ENCODE measurements around the gene CREB3. TPM values are rescaled to one million over a fixed set of nuclear protein-coding genes. Genes with fewer than 3 reads are reported as not detected.
A peak's percentile ranks its signal among the peaks of the same experiment; 100 is the strongest.

Gene CREB3
- total RNA-seq, 2 experiments from 2014 or later, result 18.1 to 18.3 TPM

DNA sequence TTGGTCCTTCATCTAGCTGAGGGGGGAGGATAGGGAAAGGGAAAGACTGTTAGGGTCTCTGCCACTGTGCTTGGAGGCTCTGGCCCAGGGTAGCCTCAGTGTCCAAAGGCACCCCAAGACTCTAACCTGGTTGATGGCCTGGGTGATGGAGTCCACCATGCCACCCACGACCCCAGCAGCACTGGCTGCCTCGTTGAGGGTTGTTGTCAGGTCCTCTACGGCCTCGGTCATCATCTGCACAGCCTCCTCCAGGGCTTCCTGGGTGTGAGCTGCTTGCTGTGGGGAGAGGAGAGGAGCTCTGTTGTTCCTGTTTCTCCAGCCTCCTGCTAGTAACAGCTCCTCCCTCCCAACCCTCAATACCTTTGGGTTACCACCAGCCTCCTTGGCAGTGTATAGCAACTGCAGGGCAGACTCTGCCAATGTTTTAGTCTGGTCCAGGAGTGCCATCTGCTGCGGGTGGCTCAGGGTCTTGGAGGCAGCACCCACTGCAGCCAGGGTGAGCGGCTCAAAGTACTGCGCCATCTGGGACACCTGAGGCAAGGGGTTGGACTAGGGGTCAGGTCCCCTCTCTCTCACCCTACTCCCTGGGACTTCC lies 26.5 kb upstream of the CREB3 start:
- no peaks in the 10 kb centered on the region for H3K27me3 Mint-ChIP-seq
- no peak for DNase-seq
- ChIA-PET POLR2A (no interaction called here), CTCF (interaction anchor here (1.4 to 8.8 kb wide), 3 partner anchors 9 to 16 kb away, joined by 4 to 67 read pairs (median 13); partner anchors contain the start of gene TPM2)
- H3K36me3 Mint-ChIP-seq (ENCODE audit: low read depth), result peaks cover 70% of the 10 kb centered on the region
- H3K27ac Mint-ChIP-seq, result no peak overlapping the region
- no peaks in the 10 kb centered on the region for H3K9me3 Mint-ChIP-seq
- H3K4me1 Mint-ChIP-seq, result no peaks in the 10 kb centered on the region
- no peak overlapping the region for H3K4me3 Mint-ChIP-seq

DNA sequence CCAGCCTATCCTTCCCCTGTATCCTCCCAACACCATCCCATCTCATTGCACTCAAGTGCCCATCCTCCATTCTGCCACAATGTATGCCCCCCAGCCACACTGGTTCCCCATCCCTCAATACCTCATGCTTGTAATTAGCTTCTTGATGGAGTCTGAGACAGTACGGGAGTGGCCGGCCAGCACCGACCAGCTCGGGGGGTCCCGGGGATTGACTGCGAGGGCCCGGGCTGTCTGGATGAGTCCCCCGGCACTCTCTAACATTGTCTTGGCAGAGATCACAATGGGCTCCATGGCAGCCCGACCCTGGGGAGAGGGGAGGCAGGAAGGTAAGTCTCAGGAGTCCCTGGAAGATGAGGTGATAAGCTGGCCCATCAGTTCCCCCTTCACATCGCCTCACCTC lies 25.5 kb upstream of the CREB3 start:
- Mint-ChIP-seq H3K27me3 (no peaks in the 10 kb centered on the region), H3K27ac (no peak overlapping the region), H3K4me1 (no peaks in the 10 kb centered on the region), H3K36me3 (ENCODE audit: low read depth) (peaks cover 80% of the 10 kb centered on the region), H3K4me3 (no peak overlapping the region), H3K9me3 (no peaks in the 10 kb centered on the region)
- ChIA-PET POLR2A (no interaction called here), CTCF (interaction anchor here (1.5 to 8.8 kb wide), 3 partner anchors 8 to 21 kb away, joined by 6 to 67 read pairs (median 13); no protein-coding TSS in a partner anchor)
- no peak for DNase-seq

GRCh38 chr9:35708146-35708545 lies 24.3 kb upstream of the CREB3 start:
- peak overlapping the region; percentile 55 for H3K27ac Mint-ChIP-seq
- peaks cover 81% of the 10 kb centered on the region for H3K36me3 Mint-ChIP-seq (ENCODE audit: low read depth)
- no peaks in the 10 kb centered on the region for H3K27me3 Mint-ChIP-seq

GRCh38 chr9:35710818-35711500 lies 21.5 kb upstream of the CREB3 start:
- Mint-ChIP-seq H3K4me1 (no peaks in the 10 kb centered on the region), H3K9me3 (no peaks in the 10 kb centered on the region), H3K27ac (no peak overlapping the region)

More at GRCh38 chr9:35708146-35708545, 24.3 kb upstream of the CREB3 start:
- POLR2A ChIA-PET, result no interaction called here
- H3K4me3 Mint-ChIP-seq, result no peak overlapping the region
- H3K9me3 Mint-ChIP-seq, result no peaks in the 10 kb centered on the region
- no peaks in the 10 kb centered on the region for H3K4me1 Mint-ChIP-seq
- CTCF ChIA-PET, result interaction anchor here (8.8 kb wide), 1 partner anchor 11 kb away, joined by 67 read pairs; no protein-coding TSS in a partner anchor
- DNase-seq, result no peak

DNA sequence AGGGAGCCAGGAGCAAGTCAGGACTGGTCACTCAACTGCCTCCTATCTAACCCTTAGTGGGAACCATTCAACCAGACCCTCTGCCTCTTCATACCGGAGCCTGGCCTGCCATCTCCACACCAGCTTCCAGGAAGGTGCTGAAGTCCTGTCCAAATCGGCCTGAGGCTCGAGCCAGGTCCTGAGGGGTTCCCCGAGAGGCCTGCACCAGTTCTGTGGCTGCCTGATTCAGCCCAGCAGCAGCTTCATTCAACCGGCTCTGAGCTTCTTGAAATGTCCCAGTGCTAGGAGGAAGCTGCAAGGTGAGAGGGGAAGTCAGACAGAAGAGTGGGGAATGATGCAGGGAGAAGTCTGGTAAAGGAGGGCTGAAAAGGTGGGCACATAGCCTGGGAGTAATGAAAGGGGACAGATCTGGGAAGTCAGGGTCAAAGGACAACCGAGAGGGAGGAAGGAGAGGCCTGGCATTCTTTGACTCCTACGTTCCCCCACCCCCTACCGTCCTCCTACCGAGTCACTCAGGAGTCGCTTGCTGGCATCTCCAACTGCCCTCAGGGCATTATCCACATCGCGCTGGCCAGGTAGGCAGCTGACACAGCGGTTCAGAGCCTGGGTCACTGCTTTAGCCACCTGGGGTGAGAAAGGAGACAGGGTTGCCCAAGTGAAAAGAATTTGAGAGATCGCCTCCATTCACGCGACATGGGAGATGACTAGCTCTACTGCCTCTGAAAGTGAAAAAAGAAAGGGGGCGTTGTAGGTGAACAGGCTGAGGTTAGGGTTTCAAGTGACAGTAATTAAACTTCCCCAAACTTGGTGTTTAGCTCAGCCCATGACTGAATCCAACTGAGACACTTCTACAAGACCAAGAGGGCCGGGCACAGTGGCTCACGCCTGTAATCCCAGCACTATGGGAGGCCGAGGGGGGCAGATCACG lies 20.7 kb upstream of the CREB3 start:
- no peaks in the 10 kb centered on the region for H3K27me3 Mint-ChIP-seq
- H3K9me3 Mint-ChIP-seq, result no peaks in the 10 kb centered on the region
- CTCF ChIA-PET, result interaction anchor here (0.6 to 8.8 kb wide), 6 partner anchors 9 to 64 kb away, joined by 3 to 67 read pairs (median 3); no protein-coding TSS in a partner anchor
- DNase-seq, result no peak
- no peak overlapping the region for H3K27ac Mint-ChIP-seq
- H3K36me3 Mint-ChIP-seq (ENCODE audit: low read depth), result peaks cover 80% of the 10 kb centered on the region
- POLR2A ChIA-PET, result no interaction called here
- H3K4me1 Mint-ChIP-seq, result no peaks in the 10 kb centered on the region
- H3K4me3 Mint-ChIP-seq, result no peak overlapping the region

More at GRCh38 chr9:35710818-35711500, 21.5 kb upstream of the CREB3 start:
- no peak overlapping the region for H3K4me3 Mint-ChIP-seq
- no peaks in the 10 kb centered on the region for H3K27me3 Mint-ChIP-seq
- peaks cover 81% of the 10 kb centered on the region for H3K36me3 Mint-ChIP-seq (ENCODE audit: low read depth)
- CTCF ChIA-PET, result interaction anchor here (1.2 to 8.8 kb wide), 2 partner anchors 14 to 32 kb away, joined by 3 to 67 read pairs; no protein-coding TSS in a partner anchor
- POLR2A ChIA-PET, result no interaction called here
- no peak for DNase-seq

GRCh38 chr9:35712762-35713400 lies 19.6 kb upstream of the CREB3 start:
- POLR2A ChIA-PET, result no interaction called here

GRCh38 chr9:35713578-35713977 lies 18.9 kb upstream of the CREB3 start:
- ChIA-PET CTCF (interaction anchor here (1.1 to 8.8 kb wide), 6 partner anchors 9 to 43 kb away, joined by 3 to 67 read pairs (median 4); partner anchors contain the start of gene RGP1), POLR2A (no interaction called here)
- Mint-ChIP-seq H3K4me1 (no peaks in the 10 kb centered on the region), H3K27ac (no peak overlapping the region), H3K9me3 (no peaks in the 10 kb centered on the region), H3K36me3 (ENCODE audit: low read depth) (peaks cover 80% of the 10 kb centered on the region), H3K4me3 (no peak overlapping the region), H3K27me3 (no peaks in the 10 kb centered on the region)
- DNase-seq, result no peak

More at GRCh38 chr9:35712762-35713400, 19.6 kb upstream of the CREB3 start:
- Mint-ChIP-seq H3K27ac (no peak overlapping the region), H3K4me1 (no peaks in the 10 kb centered on the region), H3K4me3 (no peak overlapping the region), H3K36me3 (ENCODE audit: low read depth) (peaks cover 80% of the 10 kb centered on the region), H3K27me3 (no peaks in the 10 kb centered on the region), H3K9me3 (no peaks in the 10 kb centered on the region)
- CTCF ChIA-PET, result interaction anchor here (0.5 to 8.8 kb wide), 6 partner anchors 8 to 1557 kb away, joined by 3 to 67 read pairs (median 3); no protein-coding TSS in a partner anchor
- DNase-seq, result no peak

DNA sequence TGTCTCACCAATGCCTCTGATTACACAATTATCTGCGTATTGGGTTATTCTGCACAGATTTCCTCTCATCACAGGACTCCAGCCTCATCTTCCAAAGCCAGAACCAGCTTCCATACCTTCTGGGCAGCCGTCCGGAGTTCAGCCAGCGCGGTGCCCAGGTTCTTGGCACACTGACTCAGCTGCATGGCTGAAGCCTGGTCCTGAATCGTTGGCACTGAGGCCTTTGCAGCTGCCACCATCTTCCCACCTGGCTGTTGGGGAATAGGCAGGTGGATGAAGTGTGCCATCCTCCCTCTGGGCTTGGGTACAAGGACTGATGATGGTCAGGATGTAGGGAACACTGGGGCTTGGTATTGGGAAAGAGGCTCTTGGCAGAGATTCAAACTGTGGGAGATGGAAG lies 18.3 kb upstream of the CREB3 start:
- H3K9me3 Mint-ChIP-seq, result no peaks in the 10 kb centered on the region
- H3K4me1 Mint-ChIP-seq, result no peaks in the 10 kb centered on the region
- H3K27me3 Mint-ChIP-seq, result no peaks in the 10 kb centered on the region
- no peak for DNase-seq
- H3K36me3 Mint-ChIP-seq (ENCODE audit: low read depth), result peaks cover 77% of the 10 kb centered on the region
- ChIA-PET POLR2A (no interaction called here), CTCF (interaction anchor here (1.1 to 2.7 kb wide), 6 partner anchors 9 to 56 kb away, joined by 3 to 13 read pairs (median 4); partner anchors contain the start of genes CCDC107, CREB3, RGP1 and RMRP)
- no peak overlapping the region for H3K27ac Mint-ChIP-seq
- H3K4me3 Mint-ChIP-seq, result no peak overlapping the region

GRCh38 chr9:35714579-35715252 lies 17.8 kb upstream of the CREB3 start:
- no peaks in the 10 kb centered on the region for H3K27me3 Mint-ChIP-seq
- no peaks in the 10 kb centered on the region for H3K9me3 Mint-ChIP-seq
- peaks cover 79% of the 10 kb centered on the region for H3K36me3 Mint-ChIP-seq (ENCODE audit: low read depth)
- no peaks in the 10 kb centered on the region for H3K4me1 Mint-ChIP-seq
- POLR2A ChIA-PET, result no interaction called here
- no peak overlapping the region for H3K4me3 Mint-ChIP-seq
- no peak for DNase-seq
- CTCF ChIA-PET, result interaction anchor here (1.1 to 2.7 kb wide), 6 partner anchors 9 to 57 kb away, joined by 3 to 13 read pairs (median 4); partner anchors contain the start of genes CCDC107, CREB3, RGP1 and RMRP
- no peak overlapping the region for H3K27ac Mint-ChIP-seq

GRCh38 chr9:35716230-35716629 lies 16.2 kb upstream of the CREB3 start:
- H3K4me1 Mint-ChIP-seq, result no peaks in the 10 kb centered on the region
- H3K9me3 Mint-ChIP-seq, result no peaks in the 10 kb centered on the region
- no peaks in the 10 kb centered on the region for H3K27me3 Mint-ChIP-seq
- ChIA-PET POLR2A (no interaction called here), CTCF (interaction anchor here (0.7 to 2.7 kb wide), 6 partner anchors 11 to 248 kb away, joined by 3 to 13 read pairs (median 5); no protein-coding TSS in a partner anchor)
- H3K4me3 Mint-ChIP-seq, result no peak overlapping the region
- H3K36me3 Mint-ChIP-seq (ENCODE audit: low read depth), result peaks cover 78% of the 10 kb centered on the region
- no peak for DNase-seq
- H3K27ac Mint-ChIP-seq, result no peak overlapping the region

GRCh38 chr9:35717132-35717870 lies 15.2 kb upstream of the CREB3 start:
- H3K4me3 Mint-ChIP-seq, result no peak overlapping the region
- no peak overlapping the region for H3K27ac Mint-ChIP-seq
- peaks cover 79% of the 10 kb centered on the region for H3K36me3 Mint-ChIP-seq (ENCODE audit: low read depth)
- ChIA-PET POLR2A (no interaction called here), CTCF (interaction anchor here (0.6 to 1.9 kb wide), 8 partner anchors 9 to 165 kb away, joined by 3 to 5 read pairs (median 3); no protein-coding TSS in a partner anchor)
- no peaks in the 10 kb centered on the region for H3K27me3 Mint-ChIP-seq
- DNase-seq, result no peak
- no peaks in the 10 kb centered on the region for H3K4me1 Mint-ChIP-seq
- H3K9me3 Mint-ChIP-seq, result no peaks in the 10 kb centered on the region
